HG02870 (cell line): ENCODE measurements around the gene KLHDC9.

ENCODE experiments used
- ATAC-seq: cut with Tn5 transposase; IDR thresholded peaks from one replicate; pipeline ENCODE4 v1.9.1; 2021; ENCODE audit warnings: mild to moderate bottlenecking, moderate library complexity; ENCODE audit not compliant: unreplicated experiment

KLHDC9 gene

GRCh38 chr1:161074676-161075368, 23.3 kb upstream of the KLHDC9 start:
- no peak for ATAC-seq

- no peak for ATAC-seq
Measured at GRCh38 chr1:161076410-161076809, 21.8 kb upstream of the KLHDC9 start.

GRCh38 chr1:161077426-161077825, 20.7 kb upstream of the KLHDC9 start:
- no peak for ATAC-seq

GRCh38 chr1:161079436-161080110, 18.6 kb upstream of the KLHDC9 start:
- no peak for ATAC-seq

GRCh38 chr1:161080441-161081405, 17.4 kb upstream of the KLHDC9 start:
- no peak for ATAC-seq

GRCh38 chr1:161081519-161081918, 16.6 kb upstream of the KLHDC9 start:
- ATAC-seq = no peak

GRCh38 chr1:161082483-161082882, 15.7 kb upstream of the KLHDC9 start:
- no peak for ATAC-seq

- no peak for ATAC-seq
Measured at GRCh38 chr1:161082996-161083747, 15.0 kb upstream of the KLHDC9 start.

GRCh38 chr1:161083748-161084596, 14.2 kb upstream of the KLHDC9 start:
- no peak for ATAC-seq

- no peak for ATAC-seq
Measured at GRCh38 chr1:161084597-161084988, 13.6 kb upstream of the KLHDC9 start.

GRCh38 chr1:161085165-161085564, 13.0 kb upstream of the KLHDC9 start:
- ATAC-seq = no peak

GRCh38 chr1:161086457-161086856, 11.7 kb upstream of the KLHDC9 start:
- no peak for ATAC-seq

GRCh38 chr1:161088587-161089110, 9.5 kb upstream of the KLHDC9 start:
- no peak for ATAC-seq

- no peak for ATAC-seq
Measured at GRCh38 chr1:161089251-161089924, 8.8 kb upstream of the KLHDC9 start, which contains the start of gene NECTIN4. Gene NECTIN4 (minus strand): TSS chr1:161089558. CDS start chr1:161089296, 262 bp downstream.

- ATAC-seq = no peak
Measured at GRCh38 chr1:161089938-161090337, 8.2 kb upstream of the KLHDC9 start.

- no peak for ATAC-seq
Measured at GRCh38 chr1:161090617-161091016, 7.5 kb upstream of the KLHDC9 start.

GRCh38 chr1:161091093-161091492, 7.1 kb upstream of the KLHDC9 start:
- no peak for ATAC-seq

- ATAC-seq = no peak
Measured at GRCh38 chr1:161091796-161092507, 6.2 kb upstream of the KLHDC9 start.
